Bronchial epithelial cell (primary cell): ENCODE measurements around the gene ZNF789. TPM values are rescaled to one million over a fixed set of nuclear protein-coding genes. Genes with fewer than 3 reads are reported as not detected.

Experiments used
- DNase-seq: peaks from one replicate; pipeline ENCODE4 v3.0.0-alpha.2; 2010; ENCODE audit warnings: low read depth
- FAIRE-seq: peaks from 2 replicates; lab custom pipeline; 2011; peaks lifted over from hg19 to GRCh38; lab: Jason Lieb, UNC
- H3K27me3 ChIP-seq: 2 replicates; pipeline ENCODE4 v1.5.1; 2011; ENCODE audit warnings: low read length; ENCODE audit not compliant: control insufficient read depth, insufficient read depth
- H3K36me3 ChIP-seq: 2 replicates; pipeline ENCODE4 v1.5.1; 2011; ENCODE audit warnings: low read length; ENCODE audit not compliant: control insufficient read depth, insufficient read depth
- H3K4me3 ChIP-seq: 2 replicates; pipeline ENCODE4 v1.5.1; 2011; ENCODE audit warnings: mild to moderate bottlenecking, low read depth, low read length, control low read depth
- CTCF ChIP-seq: IDR thresholded peaks from 2 replicates; pipeline ENCODE4 v1.5.1; 2011; ENCODE audit warnings: mild to moderate bottlenecking, moderate library complexity, low read length, control low read depth, inconsistent platforms; ENCODE audit not compliant: insufficient read depth, severe bottlenecking
- total RNA-seq: library from RNA; depleted of rRNA; stranded (reverse); fragments of >200 nt; gene quantifications from 2 replicates; pipeline ENCODE4 v1.2.1, GENCODE V29; 2014

The ZNF789 gene
- total RNA-seq, 1 donor from 2014 or later: 2.9 TPM

- Histone ChIP-seq H3K4me3 (no peak overlapping the region), H3K27me3 (no peaks in the 10 kb centered on the region), H3K36me3 (peaks cover 13% of the 10 kb centered on the region)
- DNase-seq (no peak), FAIRE-seq (no peak)
- TF ChIP-seq CTCF: no peak
These were observed 18.2 kb downstream of the ZNF789 start for GRCh38 chr7:99490878-99491277.

- H3K4me3 ChIP-seq: no peak overlapping the region
- DNase-seq (no peak), FAIRE-seq (no peak)
- H3K36me3 ChIP-seq: peaks cover 23% of the 10 kb centered on the region
- TF ChIP-seq CTCF: no peak
- no peaks in the 10 kb centered on the region for H3K27me3 ChIP-seq
These were observed 21.1 kb downstream of the ZNF789 start for GRCh38 chr7:99493823-99494222.

GRCh38 chr7:99497766-99498545, 25.3 kb downstream of the ZNF789 start:
- FAIRE-seq (no peak), DNase-seq (no peak)
- Histone ChIP-seq H3K4me3 (peak overlapping the region; percentile 97), H3K36me3 (peaks cover 21% of the 10 kb centered on the region), H3K27me3 (no peaks in the 10 kb centered on the region)
- TF ChIP-seq CTCF: no peak

GRCh38 chr7:99498546-99498944, 25.9 kb downstream of the ZNF789 start:
- no peaks in the 10 kb centered on the region for H3K27me3 ChIP-seq
- peaks cover 20% of the 10 kb centered on the region for H3K36me3 ChIP-seq
- DNase-seq: no peak
- peak overlapping the region; percentile 97 for H3K4me3 ChIP-seq
- TF ChIP-seq CTCF: no peak
- no peak for FAIRE-seq

- TF ChIP-seq CTCF: no peak
- Histone ChIP-seq H3K36me3 (peaks cover 12% of the 10 kb centered on the region), H3K27me3 (no peaks in the 10 kb centered on the region), H3K4me3 (peak overlapping the region; percentile 97)
- DNase-seq (peak; percentile 27), FAIRE-seq (no peak)
These were observed 26.7 kb downstream of the ZNF789 start for GRCh38 chr7:99499371-99499720.
